ENCODE data around the gene TMEM43. TPM values are rescaled to one million over a fixed set of nuclear protein-coding genes. Genes with fewer than 3 reads are reported as not detected.

TMEM43 gene
- total and polyA plus RNA-seq, 9 donors, result 72.0 to 104 (median 87.3) TPM

DNA sequence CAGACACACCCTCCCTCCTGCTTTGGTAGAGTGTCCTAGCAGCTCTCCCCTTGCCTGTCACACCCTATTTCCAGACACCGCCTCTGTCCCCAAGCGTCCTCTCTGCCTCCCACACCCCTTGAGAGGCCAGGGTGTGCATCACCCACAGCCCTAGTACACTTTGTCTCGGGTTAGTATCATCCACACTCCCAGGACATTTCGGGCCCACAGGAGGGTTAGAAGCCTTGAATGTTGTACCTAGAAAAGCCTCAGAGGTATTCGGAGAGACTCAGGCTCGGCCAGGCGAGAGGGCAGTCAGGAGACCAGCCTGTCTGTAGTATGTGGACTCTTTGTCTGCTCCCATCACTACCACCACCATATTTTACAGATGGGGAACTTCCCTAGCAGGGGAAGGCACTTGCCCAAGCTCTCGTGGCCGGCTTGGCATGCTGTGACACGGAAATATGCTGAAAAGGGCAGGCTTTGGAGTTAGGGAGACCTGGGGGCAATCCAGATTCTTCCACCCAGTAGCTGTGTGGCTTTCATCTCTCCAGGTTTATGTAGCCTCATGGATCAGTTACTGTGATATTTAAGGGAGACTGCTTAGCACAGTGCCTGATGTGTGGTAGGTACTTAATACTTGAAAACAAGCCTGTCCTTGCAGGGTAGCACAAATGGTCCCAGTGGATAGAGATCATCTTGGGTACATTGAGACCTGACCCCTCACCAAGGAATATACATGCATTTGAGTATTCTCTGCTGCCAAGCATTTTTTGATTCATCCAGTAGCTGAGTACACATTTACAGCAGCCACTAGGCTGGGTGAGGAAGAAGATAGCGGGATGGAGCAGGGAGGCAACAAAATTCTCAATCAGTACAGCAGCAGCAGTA, 1.4 kb downstream of the TMEM43 start:
- no peaks in the 10 kb centered on the region for H3K9me3 ChIP-seq
- 32 to 37% (median 36%) methylated on average over 11 of the region's 11 CpGs for WGBS, 3 donors
- H3K4me1 ChIP-seq (ENCODE audit: insufficient read depth), result peaks cover 18% of the 10 kb centered on the region
- H3K27ac ChIP-seq, result peak overlapping the region in 1 of 2 donors; percentile 88
- no peak for DNase-seq
- no peaks in the 10 kb centered on the region for H3K27me3 ChIP-seq
- H3K4me3 ChIP-seq, result peak overlapping the region; percentile 72
- no peak for TF ChIP-seq POLR2A (IDR thresholded peaks at IDR 0.05)
- TF ChIP-seq, protein P1, sequence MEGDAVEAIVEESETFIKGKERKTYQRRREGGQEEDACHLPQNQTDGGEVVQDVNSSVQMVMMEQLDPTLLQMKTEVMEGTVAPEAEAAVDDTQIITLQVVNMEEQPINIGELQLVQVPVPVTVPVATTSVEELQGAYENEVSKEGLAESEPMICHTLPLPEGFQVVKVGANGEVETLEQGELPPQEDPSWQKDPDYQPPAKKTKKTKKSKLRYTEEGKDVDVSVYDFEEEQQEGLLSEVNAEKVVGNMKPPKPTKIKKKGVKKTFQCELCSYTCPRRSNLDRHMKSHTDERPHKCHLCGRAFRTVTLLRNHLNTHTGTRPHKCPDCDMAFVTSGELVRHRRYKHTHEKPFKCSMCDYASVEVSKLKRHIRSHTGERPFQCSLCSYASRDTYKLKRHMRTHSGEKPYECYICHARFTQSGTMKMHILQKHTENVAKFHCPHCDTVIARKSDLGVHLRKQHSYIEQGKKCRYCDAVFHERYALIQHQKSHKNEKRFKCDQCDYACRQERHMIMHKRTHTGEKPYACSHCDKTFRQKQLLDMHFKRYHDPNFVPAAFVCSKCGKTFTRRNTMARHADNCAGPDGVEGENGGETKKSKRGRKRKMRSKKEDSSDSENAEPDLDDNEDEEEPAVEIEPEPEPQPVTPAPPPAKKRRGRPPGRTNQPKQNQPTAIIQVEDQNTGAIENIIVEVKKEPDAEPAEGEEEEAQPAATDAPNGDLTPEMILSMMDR (IDR thresholded peaks at IDR 0.05), result no peak
- no peak for TF ChIP-seq EP300 (IDR thresholded peaks at IDR 0.05)
- no peaks in the 10 kb centered on the region for H3K36me3 ChIP-seq
- intact Hi-C loops (cut with DNase I), result loop anchor here in 2 of 4 donors (2.0 to 10.0 kb wide), 4 partner anchors 15 to 231 kb away; partner anchors contain the start of genes LSM3 (in 1 of the 2) and XPC (in 1 of the 2)

DNA sequence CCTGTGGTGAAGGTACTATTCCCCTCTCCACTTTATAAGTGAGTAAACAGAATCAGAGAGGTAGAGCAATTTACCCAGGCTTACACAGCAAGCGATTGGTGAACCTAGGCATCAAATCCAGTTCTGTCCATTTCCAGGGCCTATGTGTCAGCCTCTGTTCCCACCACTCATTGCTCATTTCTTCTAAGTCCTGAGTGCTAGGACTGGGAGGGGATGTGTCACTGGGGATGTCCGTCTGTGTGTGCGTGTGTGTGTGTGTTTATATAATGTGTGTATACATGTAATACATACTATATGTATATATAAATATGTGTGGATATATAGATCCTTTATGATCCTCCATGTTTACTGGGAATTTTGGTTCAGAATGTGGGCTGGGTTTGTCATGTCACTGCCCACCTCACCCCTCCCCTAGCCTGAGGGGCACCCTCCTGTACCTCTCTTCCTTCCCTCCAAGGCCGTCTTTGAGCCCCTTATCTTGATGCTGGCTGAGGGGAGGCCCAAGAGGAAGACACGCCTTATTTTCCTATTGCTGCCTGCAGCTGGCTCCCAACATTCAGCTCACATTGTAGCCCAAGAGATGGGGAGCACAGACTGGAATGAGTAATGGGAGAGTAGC, 2.1 kb downstream of the TMEM43 start:
- H3K36me3 ChIP-seq, result no peaks in the 10 kb centered on the region
- H3K9me3 ChIP-seq, result no peaks in the 10 kb centered on the region
- TF ChIP-seq POLR2A (IDR thresholded peaks at IDR 0.05), result no peak
- TF ChIP-seq, protein P1 (IDR thresholded peaks at IDR 0.05), result no peak
- no peak for TF ChIP-seq EP300 (IDR thresholded peaks at IDR 0.05)
- H3K4me3 ChIP-seq, result peak overlapping the region; percentile 72
- no peak overlapping the region for H3K27ac ChIP-seq
- WGBS, 3 donors, result 58 to 69% (median 63%) methylated on average over 5 of the region's 5 CpGs
- no peak for DNase-seq
- intact Hi-C loops (cut with DNase I), result loop anchor here in 2 of 4 donors (2.0 to 10.0 kb wide), 4 partner anchors 14 to 232 kb away; partner anchors contain the start of genes LSM3 (in 1 of the 2) and XPC (in 1 of the 2)
- H3K27me3 ChIP-seq, result no peaks in the 10 kb centered on the region
- peaks cover 18% of the 10 kb centered on the region for H3K4me1 ChIP-seq (ENCODE audit: insufficient read depth)

DNA sequence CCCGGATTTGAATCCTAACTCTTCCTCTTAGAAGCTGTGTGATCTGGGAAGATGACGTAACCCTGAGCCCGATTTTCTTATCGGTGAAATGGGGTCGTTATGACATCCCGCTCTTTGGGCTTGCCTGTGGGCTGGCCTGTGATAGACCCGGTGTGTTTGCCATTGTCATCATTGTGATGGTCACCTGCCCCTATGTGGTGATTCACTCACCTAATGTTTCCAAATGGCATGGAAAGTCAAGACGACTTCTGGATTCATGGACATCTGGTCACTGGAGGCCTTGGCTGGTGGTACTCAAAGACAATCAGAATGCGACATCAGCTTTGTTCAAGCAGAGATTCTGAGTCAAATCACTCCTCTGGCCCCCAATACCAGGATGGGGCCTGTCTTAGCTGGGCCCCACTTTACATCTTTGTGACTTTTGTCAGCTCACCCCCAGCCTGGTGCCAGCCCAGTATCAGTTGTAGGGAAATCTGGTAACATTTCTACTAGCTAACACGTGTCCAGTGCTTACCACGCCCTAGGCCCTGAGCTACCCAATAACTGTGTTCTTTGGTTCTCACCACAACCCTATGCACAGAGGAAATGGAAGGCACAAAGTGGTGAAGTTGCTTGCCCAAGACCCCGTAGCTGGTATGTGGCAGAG, 2.8 kb downstream of the TMEM43 start:
- no peak for DNase-seq
- H3K27me3 ChIP-seq, result no peaks in the 10 kb centered on the region
- no peak overlapping the region for H3K4me3 ChIP-seq
- H3K9me3 ChIP-seq, result no peaks in the 10 kb centered on the region
- no peak overlapping the region for H3K27ac ChIP-seq
- intact Hi-C loops (cut with DNase I), result loop anchor here in 2 of 4 donors (2.0 to 10.0 kb wide), 4 partner anchors 13 to 233 kb away; partner anchors contain the start of genes LSM3 (in 1 of the 2) and XPC (in 1 of the 2)
- 84 to 93% (median 86%) methylated on average over 12 of the region's 12 CpGs for WGBS, 3 donors
- H3K4me1 ChIP-seq (ENCODE audit: insufficient read depth), result peaks cover 18% of the 10 kb centered on the region
- H3K36me3 ChIP-seq, result no peaks in the 10 kb centered on the region
- TF ChIP-seq, protein P1 (IDR thresholded peaks at IDR 0.05), result no peak
- no peak for TF ChIP-seq POLR2A (IDR thresholded peaks at IDR 0.05)

DNA sequence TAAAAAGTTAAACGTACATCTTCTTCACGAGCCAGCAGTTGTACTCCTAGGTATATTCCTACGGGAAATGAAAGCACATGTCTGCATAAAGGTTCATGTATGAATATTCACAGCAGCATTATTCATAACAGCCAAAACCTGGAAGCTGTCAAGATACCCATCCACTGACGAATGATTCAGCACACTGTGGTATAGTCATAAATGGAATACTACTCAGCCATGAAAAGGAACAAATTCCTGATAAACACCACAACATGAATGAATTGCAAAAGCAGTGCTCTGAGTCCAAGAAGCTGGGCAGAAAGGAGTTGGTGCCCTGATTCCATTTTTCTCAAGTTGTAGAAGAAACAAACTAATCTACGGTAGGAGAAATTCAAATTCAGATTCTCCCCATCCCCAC, 3.9 kb downstream of the TMEM43 start:
- peaks cover 13% of the 10 kb centered on the region for H3K4me1 ChIP-seq (ENCODE audit: insufficient read depth)
- H3K27ac ChIP-seq, result no peak overlapping the region
- no peaks in the 10 kb centered on the region for H3K27me3 ChIP-seq
- WGBS, 3 donors, result 95 to 97% (median 96%) methylated on average over 5 of the region's 5 CpGs
- no peak for DNase-seq
- no peaks in the 10 kb centered on the region for H3K36me3 ChIP-seq
- no peaks in the 10 kb centered on the region for H3K9me3 ChIP-seq
- no peak overlapping the region for H3K4me3 ChIP-seq
- intact Hi-C loops (cut with DNase I), result loop anchor here in 2 of 4 donors (5.0 to 10.0 kb wide), 3 partner anchors 46 to 234 kb away; partner anchors contain the start of genes LSM3 (in 1 of the 2) and XPC (in 1 of the 2)
- TF ChIP-seq, protein P1 (IDR thresholded peaks at IDR 0.05), result no peak
- TF ChIP-seq POLR2A (IDR thresholded peaks at IDR 0.05), result no peak
- no peak for TF ChIP-seq EP300 (IDR thresholded peaks at IDR 0.05)
